GM12878 (cell line): ENCODE measurements around the gene ABR. TPM values are rescaled to one million over a fixed set of nuclear protein-coding genes. Genes with fewer than 3 reads are reported as not detected.

Experiments used
- HDAC2 ChIP-seq: fragments of 200-600 bp; sonication (generic); IDR thresholded peaks from 2 replicates; pipeline ENCODE4 v1.6.1; 2017
- JUNB ChIP-seq: IDR thresholded peaks from 2 replicates; pipeline ENCODE4 v1.6.1; 2016; ENCODE audit warnings: antibody characterized with exemption, mild to moderate bottlenecking
- SMAD1 ChIP-seq: fragments of 450-650 bp; IDR thresholded peaks from 2 replicates; pipeline ENCODE4 v1.6.1; 2018; ENCODE audit warnings: mild to moderate bottlenecking, low read depth; ENCODE audit not compliant: partially characterized antibody
- SP1 ChIP-seq: IDR thresholded peaks from one replicate; pipeline ENCODE4 v1.6.1; 2011; ENCODE audit warnings: low read depth, low read length
- polyA plus RNA-seq, 11 experiments: library from polyadenylated mRNA; depleted of rRNA in 4 of 11; unstranded in 6 of 11; stranded (reverse) in 5 of 11; fragments of >200 nt; fragmentation: Nextera tagmentation in 4 of 11; fragmentation: Illumina TruSeq in 1 of 11; extraction: Ambion mirVana in 4 of 11; extraction: Trizol in 1 of 11; gene quantifications; 1 replicate in 1 of 11; 2 replicates in 10 of 11; pipeline versions ENCODE4 v1.2.1 to v1.2.3, GENCODE V29; 2011 to 2016; ENCODE audit warnings: inconsistent platforms in 2 of 11, missing spikeins in 2 of 11, low read depth in 1 of 11
- total RNA-seq, 4 experiments: library from RNA; depleted of rRNA in 3 of 4; stranded (reverse); fragments of >200 nt in 3 of 4; fragmentation: Illumina TruSeq in 1 of 4; extraction: Trizol in 1 of 4; gene quantifications; 2 replicates each; pipeline versions ENCODE4 v1.2.1 to v1.2.3, GENCODE V29; 2013 to 2021
- TF ChIP-seq, protein P1 (sequence below): fragments of 450-650 bp; IDR thresholded peaks from 2 replicates; pipeline ENCODE4 v1.6.1; 2016; ENCODE audit warnings: mild to moderate bottlenecking, moderate library complexity, borderline replicate concordance
- TF ChIP-seq, protein P2 (sequence below): fragments of 450-650 bp; IDR thresholded peaks from 2 replicates; pipeline ENCODE4 v1.6.1; 2018; ENCODE audit warnings: mild to moderate bottlenecking, low read depth, moderate library complexity; ENCODE audit not compliant: partially characterized antibody
- TF ChIP-seq, protein P3 (sequence below): fragments of 450-650 bp; IDR thresholded peaks from 2 replicates; pipeline ENCODE4 v1.6.1; 2017; ENCODE audit warnings: low read depth, mild to moderate bottlenecking, moderate library complexity
- TF ChIP-seq, protein P4 (sequence below): fragments of 450-650 bp; IDR thresholded peaks from 2 replicates; pipeline ENCODE4 v1.6.1; 2017; ENCODE audit warnings: mild to moderate bottlenecking, moderate library complexity
- TF ChIP-seq, protein P5 (sequence below): IDR thresholded peaks from 2 replicates; pipeline ENCODE4 v1.6.1; 2012; ENCODE audit warnings: mild to moderate bottlenecking, low read depth, low read length

The ABR gene
- total and polyA plus RNA-seq, 10 of the 15 experiments (the other 5 are each of a cell fraction or from before 2014, with no cell fraction given) = 1.4 to 112 (median 30.0) TPM

DNA sequence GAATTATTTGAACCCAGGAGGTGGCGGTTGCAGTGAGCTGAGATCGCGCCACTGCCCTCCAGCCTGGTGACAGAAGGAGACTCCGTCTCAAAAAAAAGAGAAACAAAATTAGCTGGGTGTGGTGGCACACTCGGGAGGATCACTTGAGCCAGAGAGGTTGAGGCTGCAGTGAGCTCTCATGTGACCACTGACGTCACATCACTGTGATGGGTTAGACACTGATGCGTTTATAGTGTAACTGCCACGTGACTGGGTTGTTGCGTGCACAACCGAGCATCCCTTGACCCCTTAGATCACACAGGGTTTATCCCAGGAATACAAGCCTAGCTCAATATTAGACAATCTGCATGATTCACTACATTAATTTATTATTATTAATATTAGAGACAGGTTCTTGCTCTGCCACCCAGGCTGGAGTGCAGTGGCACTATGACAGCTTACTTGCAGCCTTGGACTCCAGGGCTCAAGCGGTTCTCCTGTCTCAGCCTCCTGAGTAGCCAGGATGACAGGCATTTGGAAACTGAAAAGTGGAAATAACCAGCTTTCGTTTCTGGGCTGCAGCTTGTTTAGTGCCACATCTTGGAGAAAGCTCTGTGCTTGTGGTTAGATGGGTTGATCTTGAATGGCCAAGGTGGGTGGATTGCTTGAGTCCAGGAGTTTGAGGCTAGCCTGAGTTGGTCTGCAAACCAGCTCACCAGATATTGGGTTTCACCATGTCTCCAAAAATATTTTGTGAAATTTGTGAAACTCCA lies 26.4 kb upstream of the ABR start (continued):
- TF ChIP-seq, protein P1, sequence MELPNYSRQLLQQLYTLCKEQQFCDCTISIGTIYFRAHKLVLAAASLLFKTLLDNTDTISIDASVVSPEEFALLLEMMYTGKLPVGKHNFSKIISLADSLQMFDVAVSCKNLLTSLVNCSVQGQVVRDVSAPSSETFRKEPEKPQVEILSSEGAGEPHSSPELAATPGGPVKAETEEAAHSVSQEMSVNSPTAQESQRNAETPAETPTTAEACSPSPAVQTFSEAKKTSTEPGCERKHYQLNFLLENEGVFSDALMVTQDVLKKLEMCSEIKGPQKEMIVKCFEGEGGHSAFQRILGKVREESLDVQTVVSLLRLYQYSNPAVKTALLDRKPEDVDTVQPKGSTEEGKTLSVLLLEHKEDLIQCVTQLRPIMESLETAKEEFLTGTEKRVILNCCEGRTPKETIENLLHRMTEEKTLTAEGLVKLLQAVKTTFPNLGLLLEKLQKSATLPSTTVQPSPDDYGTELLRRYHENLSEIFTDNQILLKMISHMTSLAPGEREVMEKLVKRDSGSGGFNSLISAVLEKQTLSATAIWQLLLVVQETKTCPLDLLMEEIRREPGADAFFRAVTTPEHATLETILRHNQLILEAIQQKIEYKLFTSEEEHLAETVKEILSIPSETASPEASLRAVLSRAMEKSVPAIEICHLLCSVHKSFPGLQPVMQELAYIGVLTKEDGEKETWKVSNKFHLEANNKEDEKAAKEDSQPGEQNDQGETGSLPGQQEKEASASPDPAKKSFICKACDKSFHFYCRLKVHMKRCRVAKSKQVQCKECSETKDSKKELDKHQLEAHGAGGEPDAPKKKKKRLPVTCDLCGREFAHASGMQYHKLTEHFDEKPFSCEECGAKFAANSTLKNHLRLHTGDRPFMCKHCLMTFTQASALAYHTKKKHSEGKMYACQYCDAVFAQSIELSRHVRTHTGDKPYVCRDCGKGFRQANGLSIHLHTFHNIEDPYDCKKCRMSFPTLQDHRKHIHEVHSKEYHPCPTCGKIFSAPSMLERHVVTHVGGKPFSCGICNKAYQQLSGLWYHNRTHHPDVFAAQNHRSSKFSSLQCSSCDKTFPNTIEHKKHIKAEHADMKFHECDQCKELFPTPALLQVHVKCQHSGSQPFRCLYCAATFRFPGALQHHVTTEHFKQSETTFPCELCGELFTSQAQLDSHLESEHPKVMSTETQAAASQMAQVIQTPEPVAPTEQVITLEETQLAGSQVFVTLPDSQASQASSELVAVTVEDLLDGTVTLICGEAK = no peak
- TF ChIP-seq SP1 (no peak), HDAC2 (no peak), SMAD1 (no peak), JUNB (0 out of 2 replicates have a peak, but pooled peaks have one; percentile 24)
- TF ChIP-seq, protein P2, sequence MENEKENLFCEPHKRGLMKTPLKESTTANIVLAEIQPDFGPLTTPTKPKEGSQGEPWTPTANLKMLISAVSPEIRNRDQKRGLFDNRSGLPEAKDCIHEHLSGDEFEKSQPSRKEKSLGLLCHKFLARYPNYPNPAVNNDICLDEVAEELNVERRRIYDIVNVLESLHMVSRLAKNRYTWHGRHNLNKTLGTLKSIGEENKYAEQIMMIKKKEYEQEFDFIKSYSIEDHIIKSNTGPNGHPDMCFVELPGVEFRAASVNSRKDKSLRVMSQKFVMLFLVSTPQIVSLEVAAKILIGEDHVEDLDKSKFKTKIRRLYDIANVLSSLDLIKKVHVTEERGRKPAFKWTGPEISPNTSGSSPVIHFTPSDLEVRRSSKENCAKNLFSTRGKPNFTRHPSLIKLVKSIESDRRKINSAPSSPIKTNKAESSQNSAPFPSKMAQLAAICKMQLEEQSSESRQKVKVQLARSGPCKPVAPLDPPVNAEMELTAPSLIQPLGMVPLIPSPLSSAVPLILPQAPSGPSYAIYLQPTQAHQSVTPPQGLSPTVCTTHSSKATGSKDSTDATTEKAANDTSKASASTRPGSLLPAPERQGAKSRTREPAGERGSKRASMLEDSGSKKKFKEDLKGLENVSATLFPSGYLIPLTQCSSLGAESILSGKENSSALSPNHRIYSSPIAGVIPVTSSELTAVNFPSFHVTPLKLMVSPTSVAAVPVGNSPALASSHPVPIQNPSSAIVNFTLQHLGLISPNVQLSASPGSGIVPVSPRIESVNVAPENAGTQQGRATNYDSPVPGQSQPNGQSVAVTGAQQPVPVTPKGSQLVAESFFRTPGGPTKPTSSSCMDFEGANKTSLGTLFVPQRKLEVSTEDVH = no peak
- TF ChIP-seq, protein P3, sequence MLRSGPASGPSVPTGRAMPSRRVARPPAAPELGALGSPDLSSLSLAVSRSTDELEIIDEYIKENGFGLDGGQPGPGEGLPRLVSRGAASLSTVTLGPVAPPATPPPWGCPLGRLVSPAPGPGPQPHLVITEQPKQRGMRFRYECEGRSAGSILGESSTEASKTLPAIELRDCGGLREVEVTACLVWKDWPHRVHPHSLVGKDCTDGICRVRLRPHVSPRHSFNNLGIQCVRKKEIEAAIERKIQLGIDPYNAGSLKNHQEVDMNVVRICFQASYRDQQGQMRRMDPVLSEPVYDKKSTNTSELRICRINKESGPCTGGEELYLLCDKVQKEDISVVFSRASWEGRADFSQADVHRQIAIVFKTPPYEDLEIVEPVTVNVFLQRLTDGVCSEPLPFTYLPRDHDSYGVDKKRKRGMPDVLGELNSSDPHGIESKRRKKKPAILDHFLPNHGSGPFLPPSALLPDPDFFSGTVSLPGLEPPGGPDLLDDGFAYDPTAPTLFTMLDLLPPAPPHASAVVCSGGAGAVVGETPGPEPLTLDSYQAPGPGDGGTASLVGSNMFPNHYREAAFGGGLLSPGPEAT = peak; percentile 75
- TF ChIP-seq, protein P4, sequence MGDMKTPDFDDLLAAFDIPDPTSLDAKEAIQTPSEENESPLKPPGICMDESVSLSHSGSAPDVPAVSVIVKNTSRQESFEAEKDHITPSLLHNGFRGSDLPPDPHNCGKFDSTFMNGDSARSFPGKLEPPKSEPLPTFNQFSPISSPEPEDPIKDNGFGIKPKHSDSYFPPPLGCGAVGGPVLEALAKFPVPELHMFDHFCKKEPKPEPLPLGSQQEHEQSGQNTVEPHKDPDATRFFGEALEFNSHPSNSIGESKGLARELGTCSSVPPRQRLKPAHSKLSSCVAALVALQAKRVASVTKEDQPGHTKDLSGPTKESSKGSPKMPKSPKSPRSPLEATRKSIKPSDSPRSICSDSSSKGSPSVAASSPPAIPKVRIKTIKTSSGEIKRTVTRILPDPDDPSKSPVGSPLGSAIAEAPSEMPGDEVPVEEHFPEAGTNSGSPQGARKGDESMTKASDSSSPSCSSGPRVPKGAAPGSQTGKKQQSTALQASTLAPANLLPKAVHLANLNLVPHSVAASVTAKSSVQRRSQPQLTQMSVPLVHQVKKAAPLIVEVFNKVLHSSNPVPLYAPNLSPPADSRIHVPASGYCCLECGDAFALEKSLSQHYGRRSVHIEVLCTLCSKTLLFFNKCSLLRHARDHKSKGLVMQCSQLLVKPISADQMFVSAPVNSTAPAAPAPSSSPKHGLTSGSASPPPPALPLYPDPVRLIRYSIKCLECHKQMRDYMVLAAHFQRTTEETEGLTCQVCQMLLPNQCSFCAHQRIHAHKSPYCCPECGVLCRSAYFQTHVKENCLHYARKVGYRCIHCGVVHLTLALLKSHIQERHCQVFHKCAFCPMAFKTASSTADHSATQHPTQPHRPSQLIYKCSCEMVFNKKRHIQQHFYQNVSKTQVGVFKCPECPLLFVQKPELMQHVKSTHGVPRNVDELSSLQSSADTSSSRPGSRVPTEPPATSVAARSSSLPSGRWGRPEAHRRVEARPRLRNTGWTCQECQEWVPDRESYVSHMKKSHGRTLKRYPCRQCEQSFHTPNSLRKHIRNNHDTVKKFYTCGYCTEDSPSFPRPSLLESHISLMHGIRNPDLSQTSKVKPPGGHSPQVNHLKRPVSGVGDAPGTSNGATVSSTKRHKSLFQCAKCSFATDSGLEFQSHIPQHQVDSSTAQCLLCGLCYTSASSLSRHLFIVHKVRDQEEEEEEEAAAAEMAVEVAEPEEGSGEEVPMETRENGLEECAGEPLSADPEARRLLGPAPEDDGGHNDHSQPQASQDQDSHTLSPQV = no peak
- TF ChIP-seq, protein P5, sequence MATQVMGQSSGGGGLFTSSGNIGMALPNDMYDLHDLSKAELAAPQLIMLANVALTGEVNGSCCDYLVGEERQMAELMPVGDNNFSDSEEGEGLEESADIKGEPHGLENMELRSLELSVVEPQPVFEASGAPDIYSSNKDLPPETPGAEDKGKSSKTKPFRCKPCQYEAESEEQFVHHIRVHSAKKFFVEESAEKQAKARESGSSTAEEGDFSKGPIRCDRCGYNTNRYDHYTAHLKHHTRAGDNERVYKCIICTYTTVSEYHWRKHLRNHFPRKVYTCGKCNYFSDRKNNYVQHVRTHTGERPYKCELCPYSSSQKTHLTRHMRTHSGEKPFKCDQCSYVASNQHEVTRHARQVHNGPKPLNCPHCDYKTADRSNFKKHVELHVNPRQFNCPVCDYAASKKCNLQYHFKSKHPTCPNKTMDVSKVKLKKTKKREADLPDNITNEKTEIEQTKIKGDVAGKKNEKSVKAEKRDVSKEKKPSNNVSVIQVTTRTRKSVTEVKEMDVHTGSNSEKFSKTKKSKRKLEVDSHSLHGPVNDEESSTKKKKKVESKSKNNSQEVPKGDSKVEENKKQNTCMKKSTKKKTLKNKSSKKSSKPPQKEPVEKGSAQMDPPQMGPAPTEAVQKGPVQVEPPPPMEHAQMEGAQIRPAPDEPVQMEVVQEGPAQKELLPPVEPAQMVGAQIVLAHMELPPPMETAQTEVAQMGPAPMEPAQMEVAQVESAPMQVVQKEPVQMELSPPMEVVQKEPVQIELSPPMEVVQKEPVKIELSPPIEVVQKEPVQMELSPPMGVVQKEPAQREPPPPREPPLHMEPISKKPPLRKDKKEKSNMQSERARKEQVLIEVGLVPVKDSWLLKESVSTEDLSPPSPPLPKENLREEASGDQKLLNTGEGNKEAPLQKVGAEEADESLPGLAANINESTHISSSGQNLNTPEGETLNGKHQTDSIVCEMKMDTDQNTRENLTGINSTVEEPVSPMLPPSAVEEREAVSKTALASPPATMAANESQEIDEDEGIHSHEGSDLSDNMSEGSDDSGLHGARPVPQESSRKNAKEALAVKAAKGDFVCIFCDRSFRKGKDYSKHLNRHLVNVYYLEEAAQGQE = no peak
